Adrenal gland (tissue), 12 donors: ENCODE measurements around the gene ETV6. TPM values are rescaled to one million over a fixed set of nuclear protein-coding genes. Genes with fewer than 3 reads are reported as not detected.
A peak's percentile ranks its signal among the peaks of the same experiment; 100 is the strongest.

ENCODE experiments used
- DNase-seq, 7 donors: peaks; one replicate each; pipeline ENCODE4 v3.0.0-alpha.2; 2019 to 2020
- H3K27ac ChIP-seq, 5 donors: fragments of 200-600 bp; sonication (generic) in 4 of 5; 1 replicate in 3 of 5; 2 replicates in 2 of 5; pipeline versions ENCODE4 v1.5.1 to v1.8.0; 2016 to 2020; ENCODE audit warnings: mild to moderate bottlenecking in 1 of 5
- H3K27me3 ChIP-seq: fragments of 200-600 bp; 2 replicates; pipeline ENCODE4 v1.8.0; 2021
- H3K36me3 ChIP-seq, 2 donors: fragments of 200-600 bp; replicated peaks in 1 of 2; 1 replicate in 1 of 2; 2 replicates in 1 of 2; pipeline versions ENCODE4 v1.5.1 to v1.8.0; 2018 to 2022
- H3K4me1 ChIP-seq, 2 donors: fragments of 200-600 bp; replicated peaks in 1 of 2; 1 replicate in 1 of 2; 2 replicates in 1 of 2; pipeline versions ENCODE4 v1.5.1 to v1.8.0; 2018 to 2021
- H3K4me3 ChIP-seq, 4 donors: fragments of 200-600 bp; sonication (generic) in 3 of 4; one replicate each; pipeline ENCODE4 v1.5.1; 2016 to 2018
- H3K9me3 ChIP-seq, 3 donors: fragments of 200-600 bp; sonication (generic) in 1 of 3; replicated peaks in 1 of 3; 1 replicate in 2 of 3; 2 replicates in 1 of 3; pipeline versions ENCODE4 v1.5.1 to v1.8.0; 2016 to 2021
- POLR2A ChIP-seq, 2 donors: fragments of 450-650 bp; IDR thresholded peaks; one replicate each; pipeline ENCODE4 v1.6.1; 2017; ENCODE audit warnings: antibody characterized with exemption in 2 of 2, mild to moderate bottlenecking in 2 of 2, moderate library complexity in 1 of 2
- WGBS, 4 donors: extraction: QIAGEN DNeasy Blood & Tissue Kit in 2 of 4; methylation state at CpG; one replicate each; pipeline versions ENCODE4 v1.1.5 to v1.1.7; 2013 to 2017; 5-methylcytosine and 5-hydroxymethylcytosine counted together
- intact Hi-C, 2 donors: fragments of 100-400 bp; cut with DNase I; formaldehyde crosslinking; loops; one replicate each; pipeline versions ENCODE4 v1.14.1 to v1.15.0; 2022 to 2023
- polyA plus RNA-seq, 3 donors: library from polyadenylated mRNA; stranded (reverse); fragments of 200-250 nt in 2 of 3; fragments of 350-450 nt in 1 of 3; fragmentation: Illumina TruSeq in 1 of 3; extraction: RNeasy Lipid Tissue Mini Kit (QIAGEN cat#74804) in 1 of 3; gene quantifications; one replicate each; pipeline ENCODE4 v1.2.3, GENCODE V29; 2013 to 2014
- total RNA-seq, 9 donors: library from RNA; depleted of rRNA in 4 of 9; stranded (reverse); fragments of >200 nt in 4 of 9; fragments of 120-200 nt in 1 of 9; fragmentation: NEBNext Ultra II Directional in 1 of 9; extraction: Animal tissue kit (Norgen Biotek cat#: 25700) in 1 of 9; gene quantifications; one replicate each; pipeline versions ENCODE4 v1.1.0 to v1.2.4, GENCODE V29; 2013 to 2023
- TF ChIP-seq, protein P1 (sequence below), 6 experiments: fragments of 450-650 bp in 4 of 6; fragments of 200-600 bp in 2 of 6; sonication (generic) in 1 of 6; IDR thresholded peaks; 1 replicate in 5 of 6; 2 replicates in 1 of 6; pipeline versions ENCODE4 v1.5.1 to v1.8.0; 2016 to 2021; ENCODE audit warnings: antibody characterized with exemption in 6 of 6, mild to moderate bottlenecking in 2 of 6, moderate library complexity in 1 of 6
- donor health status: healthy with polysubstance abuse.
- donor health status: Bipolar disorder and iron deficiency.
- donor health status: DM: yes; HTN: yes; CAD: no.
- donor health status: DM: no; HTN: no; CAD: no.
- donor health status: DM: no; HTN: no; CAD: no.
- donor health status: DM: yes; HTN: yes; CAD: no.

ETV6 gene
- total and polyA plus RNA-seq, 12 donors = 9.6 to 46.6 (median 19.5) TPM

DNA sequence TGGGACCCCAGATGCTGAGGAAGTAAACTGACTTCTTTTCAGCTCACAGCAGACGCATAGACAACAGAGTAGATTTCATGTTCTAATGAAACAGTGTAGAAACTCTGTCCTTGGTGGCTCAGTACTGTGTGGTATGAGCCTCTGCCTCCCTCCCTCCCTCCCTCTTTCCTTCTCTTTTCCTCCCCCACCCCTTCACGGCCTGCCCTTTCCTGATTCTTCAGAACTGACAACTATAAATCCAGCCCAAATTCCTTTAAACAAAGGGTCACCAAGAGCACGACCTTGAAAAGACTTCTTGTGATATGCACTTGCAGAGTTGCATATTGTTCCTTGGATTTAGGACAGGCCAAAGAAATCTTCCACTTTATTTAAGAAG, 164.0 kb downstream of the ETV6 start:
- Histone ChIP-seq H3K9me3 (no peaks in the 10 kb centered on the region), H3K36me3 (no peaks in the 10 kb centered on the region), H3K27me3 (no peaks in the 10 kb centered on the region), H3K27ac (peak overlapping the region in 4 of 5 donors; percentile 69 to 92 (median 84)), H3K4me1 (peaks cover 23 to 55% of the 10 kb centered on the region in 2 donors), H3K4me3 (peak overlapping the region in 1 of 4 donors; percentile 35)
- intact Hi-C loops = no loop called here
- WGBS, 4 donors = 2 to 14% (median 5%) methylated on average over 3 of the region's 3 CpGs
- DNase-seq = peak in 1 of 7 donors; percentile 59
- TF ChIP-seq, protein P1, sequence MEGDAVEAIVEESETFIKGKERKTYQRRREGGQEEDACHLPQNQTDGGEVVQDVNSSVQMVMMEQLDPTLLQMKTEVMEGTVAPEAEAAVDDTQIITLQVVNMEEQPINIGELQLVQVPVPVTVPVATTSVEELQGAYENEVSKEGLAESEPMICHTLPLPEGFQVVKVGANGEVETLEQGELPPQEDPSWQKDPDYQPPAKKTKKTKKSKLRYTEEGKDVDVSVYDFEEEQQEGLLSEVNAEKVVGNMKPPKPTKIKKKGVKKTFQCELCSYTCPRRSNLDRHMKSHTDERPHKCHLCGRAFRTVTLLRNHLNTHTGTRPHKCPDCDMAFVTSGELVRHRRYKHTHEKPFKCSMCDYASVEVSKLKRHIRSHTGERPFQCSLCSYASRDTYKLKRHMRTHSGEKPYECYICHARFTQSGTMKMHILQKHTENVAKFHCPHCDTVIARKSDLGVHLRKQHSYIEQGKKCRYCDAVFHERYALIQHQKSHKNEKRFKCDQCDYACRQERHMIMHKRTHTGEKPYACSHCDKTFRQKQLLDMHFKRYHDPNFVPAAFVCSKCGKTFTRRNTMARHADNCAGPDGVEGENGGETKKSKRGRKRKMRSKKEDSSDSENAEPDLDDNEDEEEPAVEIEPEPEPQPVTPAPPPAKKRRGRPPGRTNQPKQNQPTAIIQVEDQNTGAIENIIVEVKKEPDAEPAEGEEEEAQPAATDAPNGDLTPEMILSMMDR (IDR thresholded peaks at IDR 0.05) = no peak
- no peak for TF ChIP-seq POLR2A (IDR thresholded peaks at IDR 0.05)

DNA sequence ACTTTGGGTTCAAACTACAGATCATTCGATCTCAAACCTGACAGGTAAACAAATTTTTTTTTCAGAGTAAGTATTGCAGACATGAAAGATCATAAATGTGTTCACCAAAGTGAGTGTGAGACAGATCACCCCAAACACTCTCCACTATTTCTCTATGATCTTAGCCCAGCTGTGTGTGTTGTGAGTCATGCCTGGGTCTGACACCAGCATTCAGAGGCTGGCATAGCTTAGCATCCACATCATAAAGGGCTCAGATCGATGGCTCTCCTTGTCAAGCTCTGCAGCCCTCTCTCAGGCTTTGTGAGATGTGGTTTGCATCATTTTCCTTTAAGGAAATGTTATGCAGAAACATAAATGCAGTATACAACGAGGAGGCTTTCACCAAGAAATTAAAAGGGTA, 164.9 kb downstream of the ETV6 start:
- Histone ChIP-seq H3K4me3 (no peak overlapping the region), H3K4me1 (peaks cover 23 to 55% of the 10 kb centered on the region in 2 donors), H3K27ac (peak overlapping the region in 2 of 5 donors; percentile 17 to 86), H3K9me3 (no peaks in the 10 kb centered on the region), H3K36me3 (no peaks in the 10 kb centered on the region), H3K27me3 (no peaks in the 10 kb centered on the region)
- TF ChIP-seq, protein P1 (IDR thresholded peaks at IDR 0.05) = no peak
- intact Hi-C loops = no loop called here
- DNase-seq = peak in 4 of 7 donors; percentile 49 to 68 (median 60)
- 20 to 41% (median 26%) methylated on average over 3 of the region's 3 CpGs for WGBS, 4 donors

DNA sequence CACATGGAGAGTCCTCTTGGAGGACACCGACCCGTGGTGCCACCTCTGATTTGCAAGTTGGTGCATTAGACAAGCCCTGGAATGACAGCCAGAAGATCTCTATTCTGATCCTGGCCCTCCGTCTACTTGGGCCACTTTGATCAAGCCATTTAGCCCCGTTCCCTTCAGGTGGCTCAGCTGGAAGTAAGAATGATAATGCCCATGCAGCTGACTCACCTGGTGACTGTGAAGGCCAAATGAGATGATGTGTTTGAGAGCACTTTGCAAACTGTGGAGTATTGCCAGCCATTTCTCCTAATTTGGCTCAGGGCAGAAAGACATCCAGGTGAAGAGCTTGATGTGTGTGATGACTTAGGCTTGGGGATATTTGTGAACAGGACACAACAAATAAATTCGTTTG, 165.9 kb downstream of the ETV6 start:
- peak overlapping the region in 2 of 5 donors; percentile 13 to 86 for H3K27ac ChIP-seq
- H3K36me3 ChIP-seq = no peaks in the 10 kb centered on the region
- H3K4me3 ChIP-seq = no peak overlapping the region
- H3K9me3 ChIP-seq = no peaks in the 10 kb centered on the region
- 75 to 86% (median 85%) methylated on average over 5 of the region's 5 CpGs for WGBS, 4 donors
- no peak for TF ChIP-seq POLR2A (IDR thresholded peaks at IDR 0.05)
- TF ChIP-seq, protein P1 (IDR thresholded peaks at IDR 0.05) = no peak
- peaks cover 23 to 51% of the 10 kb centered on the region in 2 donors for H3K4me1 ChIP-seq
- H3K27me3 ChIP-seq = no peaks in the 10 kb centered on the region
- intact Hi-C loops = no loop called here
- DNase-seq = peak in 1 of 7 donors; percentile 45

DNA sequence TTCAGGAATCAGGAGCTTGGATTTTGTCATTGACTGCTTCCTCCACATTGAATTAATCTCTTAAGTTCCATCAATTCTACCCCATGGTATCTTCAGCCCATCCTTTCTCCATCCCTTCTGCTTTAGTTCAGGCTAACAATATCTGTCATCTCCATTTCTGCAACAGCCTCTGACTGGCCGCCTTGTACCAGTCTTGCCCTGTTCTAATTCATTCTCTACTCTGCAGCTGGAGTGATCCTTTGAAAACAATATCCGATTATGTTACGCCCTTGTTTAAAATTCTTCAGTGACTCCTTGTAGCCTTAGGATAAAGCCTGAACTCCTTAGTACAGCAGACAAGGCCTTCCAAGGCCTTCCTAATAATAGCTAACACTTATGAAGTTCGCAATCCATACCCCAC, 170.2 kb downstream of the ETV6 start:
- Histone ChIP-seq H3K36me3 (no peaks in the 10 kb centered on the region), H3K27me3 (no peaks in the 10 kb centered on the region), H3K27ac (no peak overlapping the region), H3K4me1 (peaks cover 0 to 24% of the 10 kb centered on the region in 2 donors), H3K4me3 (no peak overlapping the region), H3K9me3 (no peaks in the 10 kb centered on the region)
- no peak for DNase-seq
- WGBS, 4 donors = 93 to 97% (median 96%) methylated on average over 4 of the region's 4 CpGs
- intact Hi-C loops = no loop called here
- no peak for TF ChIP-seq POLR2A (IDR thresholded peaks at IDR 0.05)
- TF ChIP-seq, protein P1 (IDR thresholded peaks at IDR 0.05) = no peak
